HG03045 (cell line): Measurements from ENCODE around the gene TYW1B.
"Not testable (repeated sequence)": the region's sequence is repeated elsewhere in the genome, so short reads cannot be mapped to it uniquely, and the experiment has no call there.

Experiments used
- ATAC-seq: cut with Tn5 transposase; IDR thresholded peaks from one replicate; pipeline ENCODE4 v1.9.1; 2021; ENCODE audit warnings: mild to moderate bottlenecking, moderate library complexity; ENCODE audit not compliant: unreplicated experiment

Gene TYW1B

GRCh38 chr7:72816370-72817157 lies 11.4 kb downstream of the TYW1B start:
- not testable (repeated sequence) for ATAC-seq

- not testable (repeated sequence) for ATAC-seq
Observed at GRCh38 chr7:72810437-72810836, 17.6 kb downstream of the TYW1B start.

GRCh38 chr7:72808511-72808910 lies 19.5 kb downstream of the TYW1B start:
- not testable (repeated sequence) for ATAC-seq

GRCh38 chr7:72806851-72807250 lies 21.1 kb downstream of the TYW1B start:
- not testable (repeated sequence) for ATAC-seq

- no peak for ATAC-seq
Observed at GRCh38 chr7:72805526-72806494, 22.2 kb downstream of the TYW1B start.

- not testable (repeated sequence) for ATAC-seq
Observed at GRCh38 chr7:72803778-72804177, 24.2 kb downstream of the TYW1B start.

- ATAC-seq: not testable (repeated sequence)
Observed at GRCh38 chr7:72801564-72801963, 26.4 kb downstream of the TYW1B start.

GRCh38 chr7:72795401-72795800 lies 32.6 kb downstream of the TYW1B start:
- not testable (repeated sequence) for ATAC-seq

GRCh38 chr7:72793791-72794190 lies 34.2 kb downstream of the TYW1B start:
- ATAC-seq: no peak

- ATAC-seq: not testable (repeated sequence)
Observed at GRCh38 chr7:72790698-72791060, 37.3 kb downstream of the TYW1B start.

GRCh38 chr7:72790048-72790697 lies 37.8 kb downstream of the TYW1B start:
- ATAC-seq: not testable (repeated sequence)

GRCh38 chr7:72785166-72785955 lies 42.6 kb downstream of the TYW1B start:
- ATAC-seq: no peak

GRCh38 chr7:72783601-72784370 lies 44.2 kb downstream of the TYW1B start:
- ATAC-seq: not testable (repeated sequence)

- ATAC-seq: no peak
Observed at GRCh38 chr7:72781631-72782030, 46.4 kb downstream of the TYW1B start.

GRCh38 chr7:72781161-72781560 lies 46.8 kb downstream of the TYW1B start:
- no peak for ATAC-seq

- ATAC-seq: not testable (repeated sequence)
Observed at GRCh38 chr7:72780289-72780894, 47.6 kb downstream of the TYW1B start.

GRCh38 chr7:72777167-72777566 lies 50.8 kb downstream of the TYW1B start:
- ATAC-seq: not testable (repeated sequence)

GRCh38 chr7:72772627-72773026 lies 55.4 kb downstream of the TYW1B start:
- ATAC-seq: not testable (repeated sequence)

- ATAC-seq: not testable (repeated sequence)
Observed at GRCh38 chr7:72766994-72767393, 61.0 kb downstream of the TYW1B start.
